D721Med (cell line): ENCODE results near the gene SLC25A39.
"Not testable (repeated sequence)": the region's sequence is repeated elsewhere in the genome, so short reads cannot be mapped to it uniquely, and the experiment has no call there.

Experiments used
- DNase-seq: peaks from one replicate; pipeline ENCODE4 v3.0.0; 2011; ENCODE audit warnings: low spot score; ENCODE audit not compliant: insufficient read length
- FAIRE-seq: peaks from 2 replicates; lab custom pipeline; 2011; peaks lifted over from hg19 to GRCh38; lab: Jason Lieb, UNC
- TF ChIP-seq, protein P1 (sequence below): IDR thresholded peaks from 2 replicates; pipeline ENCODE4 v1.5.1; 2012; ENCODE audit warnings: mild to moderate bottlenecking, control low read depth; ENCODE audit not compliant: insufficient read depth; ENCODE audit errors: missing control alignments

The SLC25A39 gene

DNA sequence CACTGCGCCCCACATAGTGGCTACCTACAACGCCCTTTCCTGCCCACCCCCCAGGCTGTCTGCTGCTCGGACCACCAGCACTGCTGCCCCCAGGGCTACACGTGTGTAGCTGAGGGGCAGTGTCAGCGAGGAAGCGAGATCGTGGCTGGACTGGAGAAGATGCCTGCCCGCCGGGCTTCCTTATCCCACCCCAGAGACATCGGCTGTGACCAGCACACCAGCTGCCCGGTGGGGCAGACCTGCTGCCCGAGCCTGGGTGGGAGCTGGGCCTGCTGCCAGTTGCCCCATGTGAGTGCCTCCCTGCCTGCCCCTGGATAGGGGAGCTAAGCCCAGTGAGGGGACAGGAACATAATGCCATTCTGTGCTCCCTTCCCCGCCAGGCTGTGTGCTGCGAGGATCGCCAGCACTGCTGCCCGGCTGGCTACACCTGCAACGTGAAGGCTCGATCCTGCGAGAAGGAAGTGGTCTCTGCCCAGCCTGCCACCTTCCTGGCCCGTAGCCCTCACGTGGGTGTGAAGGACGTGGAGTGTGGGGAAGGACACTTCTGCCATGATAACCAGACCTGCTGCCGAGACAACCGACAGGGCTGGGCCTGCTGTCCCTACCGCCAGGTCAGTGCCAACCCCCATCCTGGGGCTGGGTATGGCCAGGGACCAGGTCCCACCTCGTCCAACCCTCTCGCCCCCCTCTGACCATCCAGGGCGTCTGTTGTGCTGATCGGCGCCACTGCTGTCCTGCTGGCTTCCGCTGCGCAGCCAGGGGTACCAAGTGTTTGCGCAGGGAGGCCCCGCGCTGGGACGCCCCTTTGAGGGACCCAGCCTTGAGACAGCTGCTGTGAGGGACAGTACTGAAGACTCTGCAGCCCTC, 27.6 kb upstream of the SLC25A39 start:
- TF ChIP-seq, protein P1, sequence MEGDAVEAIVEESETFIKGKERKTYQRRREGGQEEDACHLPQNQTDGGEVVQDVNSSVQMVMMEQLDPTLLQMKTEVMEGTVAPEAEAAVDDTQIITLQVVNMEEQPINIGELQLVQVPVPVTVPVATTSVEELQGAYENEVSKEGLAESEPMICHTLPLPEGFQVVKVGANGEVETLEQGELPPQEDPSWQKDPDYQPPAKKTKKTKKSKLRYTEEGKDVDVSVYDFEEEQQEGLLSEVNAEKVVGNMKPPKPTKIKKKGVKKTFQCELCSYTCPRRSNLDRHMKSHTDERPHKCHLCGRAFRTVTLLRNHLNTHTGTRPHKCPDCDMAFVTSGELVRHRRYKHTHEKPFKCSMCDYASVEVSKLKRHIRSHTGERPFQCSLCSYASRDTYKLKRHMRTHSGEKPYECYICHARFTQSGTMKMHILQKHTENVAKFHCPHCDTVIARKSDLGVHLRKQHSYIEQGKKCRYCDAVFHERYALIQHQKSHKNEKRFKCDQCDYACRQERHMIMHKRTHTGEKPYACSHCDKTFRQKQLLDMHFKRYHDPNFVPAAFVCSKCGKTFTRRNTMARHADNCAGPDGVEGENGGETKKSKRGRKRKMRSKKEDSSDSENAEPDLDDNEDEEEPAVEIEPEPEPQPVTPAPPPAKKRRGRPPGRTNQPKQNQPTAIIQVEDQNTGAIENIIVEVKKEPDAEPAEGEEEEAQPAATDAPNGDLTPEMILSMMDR = no peak
- FAIRE-seq (no peak), DNase-seq (no peak)

DNA sequence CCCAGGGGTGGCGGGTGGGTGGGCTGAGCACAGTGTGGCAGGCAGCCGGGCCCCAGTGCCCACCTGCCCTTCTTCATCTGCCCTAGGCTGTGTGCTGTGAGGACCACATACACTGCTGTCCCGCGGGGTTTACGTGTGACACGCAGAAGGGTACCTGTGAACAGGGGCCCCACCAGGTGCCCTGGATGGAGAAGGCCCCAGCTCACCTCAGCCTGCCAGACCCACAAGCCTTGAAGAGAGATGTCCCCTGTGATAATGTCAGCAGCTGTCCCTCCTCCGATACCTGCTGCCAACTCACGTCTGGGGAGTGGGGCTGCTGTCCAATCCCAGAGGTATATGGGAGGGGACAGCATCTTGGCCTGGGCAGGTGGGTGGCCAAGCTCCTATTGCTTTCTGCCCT, 26.8 kb upstream of the SLC25A39 start:
- FAIRE-seq (no peak), DNase-seq (no peak)
- TF ChIP-seq, protein P1 = no peak

DNA sequence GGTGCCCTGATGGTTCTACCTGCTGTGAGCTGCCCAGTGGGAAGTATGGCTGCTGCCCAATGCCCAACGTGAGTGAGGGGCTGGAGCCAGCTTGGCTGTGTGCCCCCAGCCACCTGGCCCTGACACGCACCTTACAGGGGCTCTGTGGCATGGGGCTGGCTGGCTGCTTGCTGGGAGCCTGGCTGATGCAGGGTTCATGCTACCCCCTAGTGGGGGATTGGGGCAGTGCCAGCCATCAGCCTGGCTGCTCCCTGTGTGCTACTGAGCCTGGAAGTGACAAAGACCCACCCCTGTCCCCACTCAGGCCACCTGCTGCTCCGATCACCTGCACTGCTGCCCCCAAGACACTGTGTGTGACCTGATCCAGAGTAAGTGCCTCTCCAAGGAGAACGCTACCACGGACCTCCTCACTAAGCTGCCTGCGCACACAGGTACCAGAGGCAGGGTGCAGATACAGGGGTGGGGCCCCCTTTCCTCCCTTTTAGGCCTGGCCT, 26.2 kb upstream of the SLC25A39 start:
- TF ChIP-seq, protein P1 = peak; percentile 78
- peak; percentile 98 for DNase-seq
- FAIRE-seq = no peak

DNA sequence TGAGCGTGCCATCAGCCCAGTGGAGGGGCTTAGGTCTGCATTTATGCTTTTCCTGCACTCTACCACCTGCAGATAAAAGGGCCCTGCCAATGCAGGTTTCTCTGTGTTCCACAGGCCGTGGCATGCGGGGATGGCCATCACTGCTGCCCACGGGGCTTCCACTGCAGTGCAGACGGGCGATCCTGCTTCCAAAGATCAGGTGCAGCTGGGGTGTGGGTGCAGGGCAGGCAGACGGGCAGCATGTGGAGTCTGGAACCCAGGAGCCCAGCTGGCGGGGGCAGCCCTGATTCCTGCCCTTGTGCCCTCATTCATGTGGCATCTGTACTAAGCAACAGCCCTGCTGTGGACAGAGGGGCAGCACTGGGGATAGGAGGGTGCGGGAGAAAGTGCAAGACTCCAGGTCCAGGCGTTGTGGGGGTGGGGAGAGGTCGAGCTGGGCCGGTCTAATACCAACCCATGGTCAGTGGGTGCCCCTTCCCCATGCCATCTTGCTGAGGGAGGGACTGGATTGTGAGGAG, 25.0 kb upstream of the SLC25A39 start:
- DNase-seq (no peak), FAIRE-seq (no peak)
- TF ChIP-seq, protein P1 = no peak

DNA sequence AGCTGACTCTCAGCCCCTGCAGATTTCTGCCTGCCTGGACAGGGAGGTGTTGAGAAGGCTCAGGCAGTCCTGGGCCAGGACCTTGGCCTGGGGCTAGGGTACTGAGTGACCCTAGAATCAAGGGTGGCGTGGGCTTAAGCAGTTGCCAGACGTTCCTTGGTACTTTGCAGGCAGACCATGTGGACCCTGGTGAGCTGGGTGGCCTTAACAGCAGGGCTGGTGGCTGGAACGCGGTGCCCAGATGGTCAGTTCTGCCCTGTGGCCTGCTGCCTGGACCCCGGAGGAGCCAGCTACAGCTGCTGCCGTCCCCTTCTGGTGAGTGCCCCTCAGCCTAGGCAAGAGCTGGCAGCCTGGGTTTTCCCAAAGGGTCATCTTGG, 24.4 kb upstream of the SLC25A39 start:
- no peak for DNase-seq
- TF ChIP-seq, protein P1 = no peak
- no peak for FAIRE-seq

DNA sequence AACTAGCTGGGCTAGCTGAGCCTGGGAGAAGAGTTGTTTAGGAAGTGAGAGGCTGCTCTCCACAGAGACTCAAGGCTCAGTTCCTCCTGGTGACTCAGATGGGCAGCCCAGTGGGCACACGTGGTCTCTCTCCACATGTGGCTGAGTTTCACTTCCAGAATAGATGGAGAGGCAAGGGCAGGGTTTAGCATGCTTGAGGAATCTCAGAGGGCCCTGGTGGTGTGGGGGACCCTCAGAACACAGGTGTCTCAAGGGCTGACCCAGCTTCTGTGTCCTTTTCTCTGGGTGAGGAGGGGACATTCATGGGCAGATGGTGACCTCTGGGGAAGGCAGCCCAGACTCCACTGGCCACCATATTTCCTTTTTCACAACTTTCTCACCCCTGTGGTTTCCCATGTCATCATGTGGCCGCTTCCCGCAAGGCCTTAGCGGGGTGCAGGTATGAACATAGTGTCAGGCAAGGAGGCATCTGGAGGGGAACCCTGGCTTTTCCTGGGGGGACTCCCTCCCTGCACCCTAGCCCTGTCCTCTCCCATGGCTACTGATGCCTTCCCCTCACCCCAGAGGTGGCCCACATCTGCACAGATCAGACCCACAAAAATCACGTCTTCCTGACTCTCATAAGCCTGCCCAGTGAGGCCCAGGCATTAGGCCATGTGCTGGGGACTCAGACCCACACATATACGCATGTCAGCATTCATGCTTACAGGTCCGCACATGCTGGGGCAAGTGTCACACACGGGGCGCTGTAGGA, 23.8 kb upstream of the SLC25A39 start:
- TF ChIP-seq, protein P1 = no peak
- DNase-seq (no peak), FAIRE-seq (no peak)

DNA sequence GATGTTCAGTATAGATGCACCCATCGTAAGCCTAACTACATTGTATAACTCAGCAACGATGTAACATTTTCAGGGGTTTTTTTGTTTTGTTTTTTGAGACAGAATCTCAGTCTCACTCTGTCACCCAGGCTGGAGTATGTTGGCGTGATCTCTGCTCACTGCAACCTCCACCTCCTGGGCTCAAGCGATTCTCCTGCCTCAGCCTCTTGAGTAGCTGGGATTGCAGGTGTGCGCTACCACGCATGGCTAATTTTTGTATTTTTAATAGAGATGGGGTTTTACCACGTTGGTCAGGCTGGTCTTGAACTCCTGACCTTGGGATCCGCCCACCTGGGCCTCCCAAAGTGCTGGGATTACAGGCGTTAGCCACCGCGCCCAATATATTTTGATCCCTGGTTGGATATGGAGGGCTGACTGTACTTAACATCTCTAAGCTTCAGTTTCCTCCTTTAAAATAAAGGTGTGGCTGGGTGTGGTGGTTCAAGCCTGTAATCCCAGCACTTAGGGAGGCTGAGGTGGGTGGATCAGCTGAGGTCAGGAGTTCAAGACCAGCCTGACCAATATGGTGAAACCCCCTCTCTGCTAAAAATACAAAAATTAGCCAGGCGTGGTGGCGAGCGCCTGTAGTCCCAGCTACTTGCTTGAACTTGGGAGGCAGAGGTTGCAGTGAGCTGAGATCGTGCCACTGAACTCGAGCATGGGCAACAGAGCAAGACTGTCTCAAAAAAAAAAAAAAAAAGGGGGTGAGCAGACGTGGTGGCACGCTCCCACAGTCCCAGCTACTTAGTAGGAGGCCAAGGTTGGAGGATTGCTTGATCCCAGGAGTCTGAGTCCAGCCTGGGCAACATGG, 22.8 kb upstream of the SLC25A39 start:
- DNase-seq, FAIRE-seq: not testable (repeated sequence)
